BJ (cell line): Measurements from ENCODE around the gene ASS1. TPM values are rescaled to one million over a fixed set of nuclear protein-coding genes. Genes with fewer than 3 reads are reported as not detected.

Source experiments
- CTCF ChIA-PET: fragments of 350-600 bp; formaldehyde crosslinking; extraction: SDS; loops from one replicate; lab custom pipeline; 2021; ENCODE audit warnings: antibody characterized with exemption, inconsistent platforms; lab: Yijun Ruan, JAX
- POLR2A ChIA-PET: fragments of 300-600 bp; sonication (Branson Sonifier 250); formaldehyde crosslinking; extraction: SDS; loops from one replicate; lab custom pipeline; 2021; ENCODE audit warnings: antibody characterized with exemption; lab: Charles Lee
- DNase-seq: peaks from one replicate; pipeline ENCODE4 v3.0.0-alpha.2; 2011; ENCODE audit warnings: low read depth
- H3K27me3 ChIP-seq: 2 replicates; pipeline ENCODE4 v1.6.0; 2011; ENCODE audit warnings: low read length; ENCODE audit not compliant: control insufficient read depth, insufficient read depth
- H3K36me3 ChIP-seq: 2 replicates; pipeline ENCODE4 v1.5.1; 2011; ENCODE audit warnings: low read length; ENCODE audit not compliant: control insufficient read depth, insufficient read depth
- H3K4me3 ChIP-seq: 2 replicates; pipeline ENCODE4 v1.5.1; 2011; ENCODE audit warnings: low read depth, mild to moderate bottlenecking, control low read depth, low read length
- CTCF ChIP-seq: IDR thresholded peaks from 2 replicates; pipeline ENCODE4 v1.5.1; 2011; ENCODE audit warnings: low read depth, mild to moderate bottlenecking, control low read depth, inconsistent platforms, low read length, moderate library complexity; ENCODE audit not compliant: insufficient read depth
- polyA plus RNA-seq: library from polyadenylated mRNA; depleted of rRNA; stranded (reverse); fragments of >200 nt; gene quantifications from 2 replicates; pipeline ENCODE4 v1.2.3, GENCODE V29; 2011

The ASS1 gene
- polyA plus RNA-seq, 1 experiment, result 1,223 TPM

DNA sequence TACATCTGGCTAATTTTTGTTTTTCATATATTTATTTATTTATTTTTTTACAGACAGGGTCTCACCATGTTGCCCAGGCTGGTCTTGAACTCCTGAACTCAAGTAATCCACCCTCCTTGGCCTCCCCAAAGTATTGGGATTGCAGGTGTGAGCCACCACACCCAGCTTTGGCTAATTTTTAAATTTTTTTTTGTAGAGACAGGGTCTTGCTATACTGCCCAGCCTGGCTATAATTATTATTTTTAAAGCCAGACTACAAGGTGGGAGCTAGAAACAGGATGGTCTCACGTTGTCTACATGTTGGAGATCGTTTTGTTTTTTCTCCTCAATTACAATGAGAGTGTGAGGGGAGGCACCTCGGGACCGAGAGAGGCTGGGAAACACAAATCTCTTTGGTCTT lies 23.8 kb downstream of the ASS1 start:
- no peak for TF ChIP-seq CTCF
- H3K4me3 ChIP-seq, result no peak overlapping the region
- H3K36me3 ChIP-seq, result peaks cover 52% of the 10 kb centered on the region
- DNase-seq, result no peak
- ChIA-PET POLR2A (no interaction called here), CTCF (interaction anchor here (1.5 to 19.6 kb wide), 2 partner anchors 8 to 216 kb away, joined by 7 to 184 read pairs; no protein-coding TSS in a partner anchor)
- no peaks in the 10 kb centered on the region for H3K27me3 ChIP-seq

- peaks cover 48% of the 10 kb centered on the region for H3K36me3 ChIP-seq
- no peak overlapping the region for H3K4me3 ChIP-seq
- H3K27me3 ChIP-seq, result no peaks in the 10 kb centered on the region
- no peak for TF ChIP-seq CTCF
- no peak for DNase-seq
- POLR2A ChIA-PET, result no interaction called here
- CTCF ChIA-PET, result interaction anchor here (1.5 to 19.6 kb wide), 2 partner anchors 9 to 214 kb away, joined by 7 to 184 read pairs; no protein-coding TSS in a partner anchor
Observed at GRCh38 chr9:130470269-130470668, 25.5 kb downstream of the ASS1 start.

DNA sequence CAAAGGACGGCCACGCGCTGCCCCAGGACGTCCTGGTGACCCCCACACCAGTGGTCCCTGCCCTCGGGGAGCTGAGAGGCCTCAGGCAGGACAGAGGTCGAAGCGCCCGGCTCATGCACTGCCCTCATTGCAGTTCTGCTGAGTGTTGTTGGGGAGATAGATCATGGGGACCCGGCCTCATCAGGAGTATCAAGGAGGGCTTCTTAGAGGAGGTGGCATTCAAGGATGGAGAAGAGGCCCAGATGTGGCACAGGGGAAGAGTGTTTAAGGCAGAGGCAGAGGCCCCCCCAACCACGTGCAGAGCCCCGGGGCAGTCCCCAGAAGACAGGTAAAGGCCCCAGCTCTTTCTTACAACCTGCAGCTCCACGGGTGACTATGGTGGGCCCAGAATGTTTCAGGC lies 26.2 kb downstream of the ASS1 start:
- Histone ChIP-seq H3K36me3 (peaks cover 44% of the 10 kb centered on the region), H3K27me3 (no peaks in the 10 kb centered on the region), H3K4me3 (no peak overlapping the region)
- no peak for TF ChIP-seq CTCF
- DNase-seq, result no peak
- CTCF ChIA-PET, result interaction anchor here (2.8 to 19.6 kb wide), 2 partner anchors 10 to 214 kb away, joined by 11 to 184 read pairs; no protein-coding TSS in a partner anchor
- POLR2A ChIA-PET, result no interaction called here

DNA sequence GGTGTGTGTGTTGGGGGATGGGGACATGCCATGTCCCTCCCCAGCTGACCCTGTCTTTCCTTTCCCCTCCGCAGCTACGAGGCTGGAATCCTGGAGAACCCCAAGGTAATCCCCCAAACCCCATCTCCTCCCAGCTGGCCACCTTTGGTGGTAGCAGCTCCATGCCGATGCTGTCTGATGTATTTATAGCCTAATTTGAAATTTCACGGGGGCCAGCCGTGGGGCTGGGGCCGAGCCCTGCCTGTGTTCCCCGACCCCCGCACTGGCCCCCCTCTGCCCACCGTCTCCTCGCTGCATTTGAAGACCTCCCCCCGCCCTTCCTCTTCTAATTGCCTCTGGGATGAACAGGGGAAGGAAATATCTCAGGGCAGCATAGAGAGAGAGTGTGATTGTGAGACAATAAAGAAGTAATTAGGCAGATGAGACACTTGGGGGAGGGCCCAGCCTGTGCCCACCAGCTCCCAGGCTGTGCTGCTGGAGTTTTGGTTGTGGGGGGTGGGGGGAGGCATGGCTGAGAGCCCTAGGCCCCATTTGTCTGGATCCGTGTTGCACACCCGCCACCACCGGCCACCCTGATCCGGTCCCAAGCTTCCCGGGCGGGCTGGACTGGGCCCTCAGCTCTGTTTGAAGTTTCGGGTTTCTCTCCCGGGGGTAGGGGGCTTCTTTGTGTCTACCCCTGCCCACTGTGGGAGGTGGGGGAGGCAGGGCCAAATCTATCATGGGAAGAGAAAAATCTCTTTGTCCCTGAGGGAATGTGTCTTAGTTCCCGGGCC lies 26.8 kb downstream of the ASS1 start:
- CTCF ChIA-PET, result interaction anchor here (0.7 to 19.6 kb wide), 3 partner anchors 11 to 213 kb away, joined by 3 to 184 read pairs (median 11); no protein-coding TSS in a partner anchor

More for the DNA sequence above, 26.8 kb downstream of the ASS1 start:
- DNase-seq, result no peak
- POLR2A ChIA-PET, result no interaction called here
- peaks cover 40% of the 10 kb centered on the region for H3K36me3 ChIP-seq
- no peak overlapping the region for H3K4me3 ChIP-seq
- H3K27me3 ChIP-seq, result no peaks in the 10 kb centered on the region
- no peak for TF ChIP-seq CTCF
